ENCODE data around the gene TMED7. TPM values are rescaled to one million over a fixed set of nuclear protein-coding genes. Genes with fewer than 3 reads are reported as not detected.

Gene TMED7
- total RNA-seq, 1 experiment from 2014 or later: 348 TPM

DNA sequence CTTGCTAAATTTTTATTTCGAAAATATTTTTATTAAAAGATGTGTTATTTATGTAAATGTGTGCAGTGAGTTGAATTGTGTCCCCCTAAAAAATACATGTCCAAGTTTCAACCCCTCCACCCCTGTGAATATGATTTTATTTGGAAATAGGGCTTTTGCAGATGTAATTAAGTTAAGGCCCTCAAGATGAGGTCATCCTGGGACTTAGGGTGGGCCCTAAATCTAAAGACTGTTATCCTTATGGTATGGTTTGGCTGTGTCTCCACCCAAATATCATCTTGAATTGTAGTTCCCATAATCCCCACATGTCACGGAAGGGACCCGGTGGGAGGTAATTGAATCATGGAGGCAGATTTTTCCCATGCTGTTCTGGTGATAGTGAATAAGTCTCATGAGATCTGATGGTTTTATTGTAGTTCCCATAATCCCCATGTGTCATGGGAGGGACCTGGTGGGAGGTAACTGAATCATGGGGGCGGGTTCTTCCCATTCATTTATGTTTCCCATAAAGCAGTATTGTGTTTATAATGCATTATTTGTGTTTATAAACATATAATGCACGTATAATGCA, 1.5 kb upstream of the TMED7 start:
- no peak for DNase-seq (ENCODE audit: low spot score)

DNA sequence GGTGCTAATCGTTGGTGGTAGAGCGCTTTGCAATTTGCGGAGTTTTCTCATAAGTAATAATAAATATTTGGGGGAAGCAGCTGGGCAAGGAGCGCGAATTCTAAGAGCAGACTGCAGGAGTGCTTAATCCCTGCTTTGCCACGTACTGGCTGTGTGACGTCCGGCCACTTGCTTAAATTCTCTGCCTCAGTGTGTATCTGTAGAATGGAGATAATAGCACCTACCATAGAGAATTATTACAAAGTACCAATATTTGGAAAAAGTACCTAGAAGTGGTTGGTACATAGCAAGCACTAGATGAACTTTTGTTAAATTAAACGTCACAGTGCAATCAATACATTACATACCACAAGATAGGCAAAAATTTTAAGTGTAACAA, 598 bp upstream of the TMED7 start:
- no peak for DNase-seq (ENCODE audit: low spot score)

DNA sequence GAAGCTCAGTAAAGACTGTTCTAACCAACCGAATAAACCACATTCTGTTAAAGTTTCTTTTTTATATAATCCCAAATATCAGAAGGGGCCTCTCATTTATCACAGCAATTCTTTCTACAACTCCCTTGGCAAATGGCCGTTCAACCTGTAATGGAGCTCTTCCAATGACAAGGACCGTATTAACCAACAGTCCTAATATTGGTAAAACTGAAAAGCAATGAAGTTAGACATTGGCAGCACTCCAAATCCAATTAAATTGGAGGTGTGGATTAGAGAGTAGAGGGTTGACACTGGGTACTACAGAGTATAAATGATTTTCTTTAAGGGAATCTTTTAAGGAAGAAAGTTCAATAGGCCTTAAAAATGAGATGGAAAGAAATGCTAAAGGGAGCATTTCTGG, 842 bp downstream of the TMED7 start:
- DNase-seq (ENCODE audit: low spot score): peak; percentile 38

DNA sequence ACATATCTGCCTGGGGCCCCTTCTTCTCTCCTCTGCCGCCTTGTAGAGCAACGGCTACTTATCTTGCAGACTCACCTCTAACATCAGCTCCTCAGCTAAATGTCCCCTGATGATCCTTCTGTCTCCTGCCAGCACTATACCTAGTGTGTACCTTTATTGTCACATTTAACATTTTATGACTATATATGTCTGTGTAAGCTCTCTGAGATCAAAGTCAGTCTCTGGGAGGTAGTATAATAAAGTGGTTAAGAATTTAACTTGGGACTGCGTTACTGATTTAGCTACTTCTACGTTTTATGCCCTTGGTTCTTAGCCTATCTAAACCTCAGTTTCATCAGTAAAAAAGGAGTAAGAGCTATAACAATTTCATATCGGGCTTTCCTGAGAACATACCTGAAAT, 2.2 kb downstream of the TMED7 start:
- DNase-seq (ENCODE audit: low spot score): no peak

DNA sequence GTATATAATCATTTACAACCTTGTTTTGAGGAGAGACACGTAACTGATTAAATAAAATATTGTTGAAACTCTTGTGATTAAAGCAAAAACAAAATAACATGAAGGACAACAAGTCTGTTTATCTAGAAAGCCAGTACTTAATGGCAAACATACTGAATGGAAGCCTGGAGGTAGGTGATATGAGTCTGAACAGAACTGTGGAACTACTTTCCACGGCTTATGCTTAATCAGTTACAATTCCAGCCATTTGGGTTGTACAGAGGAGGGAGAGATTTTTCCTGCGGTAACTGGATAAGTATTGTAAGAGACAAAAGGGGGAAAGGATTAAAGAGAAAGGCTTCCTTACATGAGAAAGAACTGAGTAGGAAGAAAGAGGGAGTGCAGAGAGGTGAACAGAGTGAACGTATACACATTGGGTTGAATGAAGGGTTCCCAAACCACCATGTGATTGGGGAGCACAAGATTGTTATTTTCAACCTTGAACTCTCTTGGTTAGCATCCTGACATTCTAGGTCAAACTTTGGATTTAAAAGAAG, 4.4 kb downstream of the TMED7 start:
- no peak for DNase-seq (ENCODE audit: low spot score)

DNA sequence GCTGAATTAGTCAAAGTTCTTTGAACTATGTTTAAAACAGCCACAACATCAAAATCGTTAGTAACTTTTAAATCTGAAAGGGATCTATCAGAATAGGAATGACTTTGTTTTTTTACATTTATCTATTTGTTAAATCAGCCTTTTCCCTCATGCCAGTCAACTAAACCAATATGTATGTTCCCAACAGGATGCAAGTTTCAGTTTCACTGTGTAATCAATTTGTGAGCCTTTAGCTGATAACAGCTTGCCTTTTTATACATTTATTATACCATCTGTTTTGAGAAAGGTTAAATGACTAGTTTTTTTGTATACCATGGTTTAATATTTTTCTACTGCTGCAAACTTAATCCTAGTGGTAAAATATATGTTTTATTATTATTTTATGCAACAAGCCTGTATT, 8.9 kb downstream of the TMED7 start:
- no peak for DNase-seq (ENCODE audit: low spot score)

DNA sequence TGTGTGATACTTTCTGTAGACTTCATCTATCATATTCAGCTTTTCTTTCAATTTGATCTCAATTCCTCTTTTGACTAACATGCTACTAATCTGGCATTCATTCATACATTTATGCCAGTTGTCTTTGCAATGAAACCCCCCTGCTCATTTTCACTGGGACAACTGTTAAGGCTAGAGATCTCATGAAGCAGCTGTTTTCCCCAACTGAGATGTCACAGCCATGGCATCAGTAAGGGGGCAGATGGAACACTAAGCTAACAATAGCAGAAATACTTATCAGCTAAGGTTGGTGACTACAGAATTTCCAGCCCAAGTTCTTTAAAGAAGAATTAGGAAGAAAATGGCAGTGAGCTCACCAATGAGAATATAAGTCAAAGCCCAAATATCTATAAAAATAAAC, 9.4 kb downstream of the TMED7 start:
- no peak for DNase-seq (ENCODE audit: low spot score)

DNA sequence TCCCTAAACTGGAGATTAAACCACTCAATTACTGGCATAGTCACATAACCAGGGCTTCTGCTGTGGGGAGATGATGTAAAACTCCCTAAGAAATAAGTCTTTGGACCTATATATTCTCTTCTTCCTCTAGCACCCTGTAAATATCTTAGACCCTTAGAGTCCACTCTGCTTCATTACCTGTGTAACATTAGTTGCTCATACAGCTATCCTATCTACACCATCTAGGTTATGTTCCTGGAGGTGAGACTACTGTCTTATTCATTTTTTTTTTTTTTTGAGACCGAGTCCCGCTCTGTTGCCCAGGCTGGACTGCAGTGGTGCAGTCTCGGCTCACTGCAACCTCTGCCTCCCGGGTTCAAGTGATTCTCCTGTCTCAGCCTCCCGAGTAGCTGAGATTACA, 14.0 kb downstream of the TMED7 start:
- DNase-seq (ENCODE audit: low spot score): no peak

DNA sequence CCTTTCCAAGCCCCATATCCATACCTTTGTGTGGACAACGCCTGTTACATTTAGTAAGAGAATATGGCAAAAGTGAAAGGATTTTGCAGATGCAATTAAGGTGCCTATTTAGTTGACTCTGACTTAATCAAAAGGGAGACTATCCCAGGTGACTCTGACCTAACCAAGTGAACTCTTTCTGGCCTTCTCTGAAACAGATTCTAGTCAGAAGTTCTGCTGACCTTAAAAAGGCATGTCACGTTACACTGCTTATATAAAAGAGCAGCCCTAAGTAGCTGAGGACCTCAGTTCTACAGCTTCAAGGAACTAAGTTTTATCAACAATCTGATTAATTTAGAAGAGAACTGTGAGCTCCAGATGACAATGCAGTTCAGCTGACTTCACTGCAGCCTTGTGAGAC, 17.9 kb downstream of the TMED7 start:
- DNase-seq (ENCODE audit: low spot score): no peak

DNA sequence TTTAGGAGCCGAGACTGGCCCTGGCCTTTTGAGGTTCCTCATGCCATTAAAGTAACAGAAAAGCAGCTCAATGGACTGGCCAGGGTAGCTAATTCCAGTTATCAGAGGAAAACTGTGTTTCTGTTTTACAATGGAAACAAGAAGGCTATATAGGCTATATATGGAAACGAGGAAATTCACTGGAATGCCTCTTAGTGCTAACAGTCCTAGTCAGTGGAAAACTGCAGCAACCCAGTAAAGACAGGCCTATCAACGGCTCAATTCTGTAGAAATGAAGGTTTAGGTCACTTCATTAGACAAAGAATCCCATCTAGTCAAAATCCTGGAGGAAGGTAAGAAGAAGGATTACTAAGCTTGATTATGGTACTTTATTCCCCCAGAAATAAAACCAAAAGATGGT, 20.4 kb downstream of the TMED7 start:
- DNase-seq (ENCODE audit: low spot score): no peak

DNA sequence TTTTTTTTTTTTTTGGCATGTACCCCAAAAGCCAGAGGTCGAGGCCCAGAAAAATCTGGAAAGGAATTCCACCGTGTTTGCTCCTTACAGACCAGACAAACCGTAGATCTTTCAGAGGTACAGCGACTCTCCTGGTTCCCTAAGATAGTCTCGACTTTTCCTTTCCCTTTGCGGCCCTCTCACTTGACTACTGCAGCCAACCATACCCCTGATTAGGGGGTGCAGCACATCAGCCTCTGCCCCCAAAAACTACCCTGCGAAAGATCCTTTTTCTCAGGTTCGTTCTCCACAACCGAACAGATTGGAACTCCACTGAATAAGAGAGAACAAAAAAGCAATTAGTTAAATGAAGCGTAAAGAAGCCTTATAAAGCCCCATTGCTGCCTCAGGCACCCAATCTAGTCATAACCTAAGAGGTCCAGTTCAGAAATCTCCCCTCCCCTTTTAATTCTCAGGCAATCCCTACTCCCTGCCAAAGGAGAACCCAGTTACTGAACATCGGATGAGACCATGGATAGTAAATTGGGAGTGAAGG, 23.2 kb downstream of the TMED7 start:
- peak; percentile 17 for DNase-seq (ENCODE audit: low spot score)

DNA sequence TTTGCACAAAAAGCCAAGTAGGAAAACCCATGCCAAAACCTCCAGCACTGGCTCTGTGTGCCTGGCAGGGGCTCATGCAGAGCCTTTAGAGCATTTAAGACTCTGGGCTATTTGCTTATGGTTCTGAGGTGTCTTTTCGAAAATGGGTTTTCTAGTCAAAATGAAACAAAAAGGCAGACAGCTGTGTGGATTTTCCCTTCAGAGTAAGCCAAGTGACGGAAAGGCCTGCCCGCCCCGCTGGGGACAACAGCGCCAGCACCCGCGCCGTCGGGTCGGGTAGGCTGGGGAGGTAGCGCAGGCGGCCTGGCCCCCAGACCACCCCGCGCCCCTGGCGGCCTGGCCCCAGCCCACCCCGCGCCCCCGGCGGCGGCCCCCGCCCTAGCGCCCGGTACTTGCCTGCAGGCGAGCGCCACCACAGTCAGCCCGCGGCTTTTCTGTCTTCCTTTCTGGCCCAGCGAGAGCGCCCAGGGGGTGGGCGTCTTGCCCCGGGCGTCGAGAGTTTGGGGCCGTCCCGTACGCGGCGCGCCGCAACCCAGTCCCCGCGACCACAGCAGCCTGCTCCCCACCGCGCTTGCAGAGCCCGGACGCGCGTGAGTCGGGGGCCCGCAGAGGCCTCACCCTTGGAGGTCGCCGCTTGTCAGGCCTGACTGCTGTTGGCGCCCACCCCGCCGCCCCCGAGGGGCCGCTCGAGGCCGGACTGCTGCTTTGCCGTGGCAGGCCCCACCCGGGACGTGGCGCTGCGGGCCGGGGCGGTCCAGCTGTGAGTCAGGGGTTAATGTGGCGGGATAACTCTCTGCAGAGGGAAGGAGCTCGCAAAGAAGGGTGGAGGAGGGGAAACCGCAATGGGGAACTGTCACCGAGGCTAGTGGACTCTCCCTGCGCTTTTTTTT, 23.9 kb downstream of the TMED7 start, which contains the start of gene TICAM2:
Gene TICAM2 (minus strand): TSS at position 779 of the 890 bp plus-strand sequence. CDS start 21,223 bp downstream, outside the sequence.
- DNase-seq (ENCODE audit: low spot score): peak; percentile 26

DNA sequence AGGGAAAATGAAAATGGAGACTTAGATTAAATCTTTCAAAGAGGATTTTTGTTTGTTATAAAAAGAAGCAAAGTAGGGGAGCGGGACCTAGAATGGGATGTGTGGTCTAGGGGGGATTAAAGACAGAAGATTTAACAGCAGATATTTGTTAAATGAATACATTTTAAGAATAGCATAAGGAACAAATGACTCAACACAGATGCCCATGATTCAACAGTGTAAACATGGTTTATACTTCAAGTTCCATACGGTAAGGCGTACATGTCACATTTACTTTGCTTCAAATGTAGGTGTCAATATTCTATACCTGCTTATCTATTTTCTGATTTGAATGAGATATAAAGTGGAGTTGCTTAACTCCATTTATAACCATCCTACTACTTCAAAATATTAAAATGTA, 25.1 kb downstream of the TMED7 start:
- DNase-seq (ENCODE audit: low spot score): no peak

DNA sequence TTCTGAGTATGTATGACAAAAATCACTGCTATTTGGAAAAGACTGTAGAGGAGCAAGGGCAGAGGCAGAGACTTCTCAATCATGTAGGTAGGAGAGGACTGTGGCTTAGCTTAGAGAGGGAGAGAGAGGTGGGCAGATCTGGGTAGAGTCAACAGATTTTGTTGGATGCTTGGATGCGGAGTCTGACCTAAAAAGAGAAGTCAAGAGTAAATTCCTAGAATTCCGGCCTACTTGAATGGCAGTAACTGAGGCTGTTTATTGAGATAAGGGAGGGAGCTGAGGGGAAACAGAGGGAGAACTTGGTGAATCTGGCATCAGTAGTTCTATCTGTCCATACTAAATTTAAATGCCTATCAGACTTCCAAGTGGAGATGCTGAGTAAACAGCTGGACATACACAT, 25.9 kb downstream of the TMED7 start:
- no peak for DNase-seq (ENCODE audit: low spot score)

DNA sequence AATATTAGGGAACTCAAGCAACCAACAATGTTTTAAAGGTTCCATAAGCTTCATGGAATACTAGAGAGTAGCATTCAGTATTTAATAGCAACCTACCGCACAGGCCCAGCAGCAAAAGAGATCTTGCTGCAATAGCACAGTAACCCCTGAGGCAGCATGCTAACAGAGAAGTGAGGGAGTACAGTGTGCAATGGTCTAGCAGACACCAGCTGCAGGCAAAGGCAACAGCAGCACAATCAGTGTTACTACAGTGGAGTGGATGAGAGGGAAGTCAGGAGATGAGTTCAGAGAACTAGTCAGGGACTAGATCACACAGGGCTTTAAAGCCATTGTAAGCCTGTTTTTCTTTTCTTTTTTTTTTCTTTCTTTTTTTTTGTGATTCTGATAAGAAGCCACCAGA, 26.3 kb downstream of the TMED7 start:
- no peak for DNase-seq (ENCODE audit: low spot score)

DNA sequence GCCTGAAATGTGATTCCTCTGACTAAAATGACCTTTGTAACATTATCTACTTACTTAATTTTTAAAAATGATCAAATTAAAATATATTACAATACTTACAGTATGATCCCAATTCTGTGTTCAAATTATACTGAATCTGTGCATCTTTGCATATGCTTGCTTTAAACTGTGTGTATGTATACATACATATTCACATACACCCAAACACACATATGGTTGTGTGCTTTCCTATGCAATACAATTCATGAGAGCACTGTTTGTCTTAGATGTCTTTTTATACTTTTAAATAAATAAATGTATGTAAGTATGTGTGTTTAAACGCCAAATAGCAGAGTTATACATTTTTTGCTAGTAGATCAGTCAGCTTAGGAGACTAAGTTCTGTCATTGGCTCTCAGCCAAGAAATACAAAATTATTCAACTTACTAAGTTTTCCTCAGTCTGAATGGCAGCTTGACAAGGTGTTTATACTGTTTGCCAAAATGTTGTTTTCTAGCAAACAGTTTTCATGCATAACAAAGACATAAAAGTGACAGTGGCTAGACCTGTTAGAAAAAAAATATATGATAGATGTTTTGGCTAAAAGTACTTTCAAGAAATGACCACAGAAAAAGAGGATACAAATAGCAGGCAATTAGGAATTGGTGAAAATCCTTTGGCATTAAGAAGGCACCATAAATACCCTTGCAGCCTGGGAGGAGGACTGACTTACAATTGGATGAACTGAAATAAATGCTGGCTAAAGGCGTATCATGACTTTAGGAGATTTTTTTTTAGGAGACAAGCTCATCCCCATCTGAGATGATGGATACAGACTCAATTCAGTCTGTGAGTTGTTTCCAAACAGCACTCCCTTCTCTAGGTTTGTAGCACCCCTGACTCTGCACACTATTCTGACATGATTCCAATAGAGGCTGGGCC, 31.4 kb downstream of the TMED7 start:
- no peak for DNase-seq (ENCODE audit: low spot score)

DNA sequence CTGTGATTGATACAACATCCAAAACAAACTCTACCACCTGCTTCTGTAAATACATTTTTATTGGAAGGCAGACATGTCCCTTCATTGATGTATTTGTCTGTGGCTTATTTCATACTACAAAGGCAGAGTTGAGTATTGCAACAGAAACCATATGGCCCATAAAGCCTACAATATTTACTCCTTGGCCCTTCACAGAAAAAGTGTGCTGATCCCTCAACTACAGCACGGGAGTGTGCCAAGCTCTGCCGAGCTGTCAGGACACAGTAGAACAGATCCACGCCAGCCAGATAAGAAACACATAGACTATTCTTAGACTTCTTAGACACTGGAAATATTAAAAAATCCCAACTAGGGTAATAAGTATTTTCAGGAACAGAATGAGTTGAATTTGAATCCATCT, 36.8 kb downstream of the TMED7 start:
- DNase-seq (ENCODE audit: low spot score): no peak

DNA sequence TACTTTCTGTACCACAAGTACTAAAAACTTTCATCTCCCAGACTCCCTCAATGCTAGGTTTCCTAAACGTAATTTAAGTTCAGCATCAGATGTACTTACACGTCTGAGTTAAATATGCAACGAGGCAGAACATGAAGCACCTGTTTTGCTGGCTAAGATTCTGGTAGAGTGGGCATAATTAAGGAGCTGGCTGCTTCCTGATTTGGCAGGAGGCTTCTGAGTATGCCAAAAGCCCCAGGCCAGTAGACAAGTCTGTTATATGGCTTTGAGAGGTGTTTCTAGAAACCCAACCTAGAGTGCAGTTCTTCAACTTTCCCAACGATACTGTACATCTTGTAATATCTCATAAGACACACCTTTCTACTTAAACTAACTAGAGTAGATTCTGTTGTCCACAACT, 37.2 kb downstream of the TMED7 start:
- DNase-seq (ENCODE audit: low spot score): no peak

DNA sequence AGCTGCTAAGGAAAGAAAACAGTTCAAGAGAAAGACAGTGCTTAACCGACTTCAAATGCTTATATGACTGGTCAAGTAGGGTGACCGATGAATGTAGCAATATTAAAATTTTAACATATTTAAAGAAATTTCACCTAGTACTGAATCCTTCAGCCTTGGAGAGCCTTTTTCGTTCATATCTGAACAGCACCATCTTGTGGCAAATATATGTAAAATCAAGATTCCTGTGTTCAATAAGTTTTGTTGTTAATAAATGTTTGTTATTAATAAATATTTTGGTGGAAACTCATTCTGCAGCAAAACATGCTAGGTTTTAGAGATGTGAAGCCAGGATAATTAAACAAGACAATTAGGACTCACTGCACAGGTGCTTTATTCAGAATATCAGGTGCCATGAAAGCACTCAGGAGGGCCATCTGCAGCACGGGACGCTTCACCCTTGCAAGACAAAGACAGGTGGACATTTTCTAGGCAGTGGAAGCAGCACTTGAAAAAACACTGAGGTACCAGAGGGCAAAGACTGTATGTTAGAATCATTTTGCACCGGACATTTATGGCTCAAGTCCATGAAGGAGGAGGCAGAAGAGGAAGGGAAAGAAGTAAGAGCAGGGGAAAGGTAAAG, 39.2 kb downstream of the TMED7 start:
- DNase-seq (ENCODE audit: low spot score): peak; percentile 51

DNA sequence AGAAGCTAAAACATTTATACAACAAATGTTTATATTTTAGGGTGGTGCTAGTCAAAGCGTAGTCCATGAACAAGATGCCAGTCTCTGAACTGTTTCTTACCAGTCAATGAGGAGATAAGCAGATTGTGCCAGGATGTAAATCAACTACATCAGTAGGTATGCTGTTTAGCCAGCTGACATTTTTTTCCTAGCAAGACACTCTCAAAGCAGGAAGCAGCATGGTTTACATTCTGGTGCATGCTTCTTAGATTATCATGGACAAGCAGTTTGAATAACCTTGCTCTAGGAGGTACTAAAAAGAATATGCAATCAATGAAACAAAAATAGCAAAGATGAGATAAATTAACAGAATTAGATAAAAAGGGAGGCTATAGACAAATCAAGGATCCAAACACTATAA, 40.6 kb downstream of the TMED7 start:
- no peak for DNase-seq (ENCODE audit: low spot score)

DNA sequence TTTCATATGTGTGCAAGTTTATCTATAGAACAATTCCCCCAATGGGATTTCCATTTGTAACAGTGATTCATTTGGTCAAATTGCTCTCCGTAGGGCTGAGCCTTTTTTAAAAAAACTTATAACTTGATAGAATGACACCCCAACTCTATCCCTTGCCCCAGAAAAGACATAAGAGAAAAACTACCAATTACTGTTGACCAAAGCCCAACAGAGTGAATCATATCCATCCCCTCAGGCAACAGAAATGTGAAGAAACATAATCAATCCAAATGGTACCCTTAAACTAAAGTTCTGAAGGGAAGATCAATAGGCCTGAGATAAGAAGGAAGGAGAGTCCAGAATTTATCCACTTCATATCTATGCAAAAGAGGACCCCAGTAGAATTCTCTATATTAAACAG, 41.3 kb downstream of the TMED7 start:
- DNase-seq (ENCODE audit: low spot score): no peak

All from HT-29 (cell line).